Measurements from ENCODE around the gene PSMD6.

PSMD6 gene

GRCh38 chr3:64023187-64023860 lies at the start of gene PSMD6:
PSMD6 (minus strand) TSS chr3:64023494; CDS start chr3:64023419, 75 bp downstream.
- no peak for TF ChIP-seq ZNF274 (IDR thresholded peaks at IDR 0.05; ENCODE audit: low read depth, low read length)
- H3K4me3 ChIP-seq (ENCODE audit: low read length) = peak within 1 kb of the TSS; percentile 92

- no peak for TF ChIP-seq ZNF274 (IDR thresholded peaks at IDR 0.05; ENCODE audit: low read depth, low read length)
- H3K4me3 ChIP-seq (ENCODE audit: low read length) = no peak overlapping the region
Observed at GRCh38 chr3:64072126-64072525, 48.8 kb upstream of the PSMD6 start.

GRCh38 chr3:64070704-64071103 lies 47.4 kb upstream of the PSMD6 start:
- TF ChIP-seq ZNF274 (IDR thresholded peaks at IDR 0.05; ENCODE audit: low read depth, low read length) = no peak

GRCh38 chr3:64067506-64068346 lies 44.4 kb upstream of the PSMD6 start:
- no peak overlapping the region for H3K4me3 ChIP-seq (ENCODE audit: low read length)
- TF ChIP-seq ZNF274 (IDR thresholded peaks at IDR 0.05; ENCODE audit: low read depth, low read length) = no peak

More at GRCh38 chr3:64070704-64071103, 47.4 kb upstream of the PSMD6 start:
- H3K4me3 ChIP-seq (ENCODE audit: low read length) = no peak overlapping the region

DNA sequence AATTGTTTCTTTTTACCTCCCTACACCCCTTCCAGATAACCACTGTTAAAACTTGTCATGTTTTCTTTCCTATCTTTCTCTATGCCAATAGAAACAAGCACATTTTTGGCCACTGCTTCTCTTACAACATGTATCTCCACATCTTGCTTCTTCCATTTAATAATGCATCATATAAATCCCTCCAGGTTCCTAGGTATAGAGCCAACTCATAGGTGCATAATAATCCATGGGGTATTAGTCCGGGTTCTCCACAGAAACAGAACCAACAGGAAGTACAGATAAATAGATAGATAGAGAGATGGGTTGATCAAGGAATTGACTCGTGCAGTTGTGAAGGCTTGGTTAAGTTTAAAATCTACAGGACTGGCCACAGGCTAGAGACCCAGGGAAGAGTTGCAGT lies 41.5 kb upstream of the PSMD6 start:
- H3K4me3 ChIP-seq (ENCODE audit: low read length) = no peak overlapping the region
- no peak for TF ChIP-seq ZNF274 (IDR thresholded peaks at IDR 0.05; ENCODE audit: low read depth, low read length)

- H3K4me3 ChIP-seq (ENCODE audit: low read length) = no peak overlapping the region
- no peak for TF ChIP-seq ZNF274 (IDR thresholded peaks at IDR 0.05; ENCODE audit: low read depth, low read length)
Observed at GRCh38 chr3:64063983-64064438, 40.7 kb upstream of the PSMD6 start.

DNA sequence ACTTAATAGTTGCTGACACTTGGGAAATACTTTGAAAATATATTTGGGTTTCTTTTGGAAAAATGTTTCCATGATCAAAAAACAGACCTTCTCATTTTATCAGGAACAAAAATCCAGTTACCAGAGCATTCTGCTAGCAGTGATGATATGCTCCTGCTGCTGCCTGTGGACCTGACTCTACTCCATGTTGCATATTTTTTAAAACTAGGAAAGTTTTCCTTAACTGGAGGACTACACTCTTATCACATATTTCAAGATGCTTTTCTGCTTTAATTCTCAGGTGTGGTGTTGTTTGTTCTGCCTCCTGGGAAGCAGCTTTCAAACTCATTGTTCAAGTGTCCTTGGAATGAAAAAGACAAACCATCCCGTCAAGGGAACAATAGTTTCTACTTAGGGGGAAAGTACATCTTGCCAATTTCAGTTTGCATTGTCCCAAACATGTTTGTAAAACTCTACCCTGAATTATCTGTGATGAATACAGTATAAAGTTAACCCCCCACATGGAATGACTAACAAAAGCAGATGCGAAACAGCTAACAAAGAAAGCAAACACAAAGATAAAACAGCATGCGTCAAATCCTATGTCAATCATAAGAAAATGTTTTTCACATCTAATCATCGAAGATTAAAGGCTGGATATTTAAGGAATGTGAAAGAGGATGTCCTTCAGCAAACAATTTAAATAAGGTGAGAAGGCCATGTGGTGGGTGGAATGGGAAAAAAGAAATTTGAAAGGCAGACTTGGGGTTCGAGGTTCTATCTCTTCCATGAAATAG lies 40.1 kb upstream of the PSMD6 start:
- no peak overlapping the region for H3K4me3 ChIP-seq (ENCODE audit: low read length)
- TF ChIP-seq ZNF274 (IDR thresholded peaks at IDR 0.05; ENCODE audit: low read depth, low read length) = no peak

DNA sequence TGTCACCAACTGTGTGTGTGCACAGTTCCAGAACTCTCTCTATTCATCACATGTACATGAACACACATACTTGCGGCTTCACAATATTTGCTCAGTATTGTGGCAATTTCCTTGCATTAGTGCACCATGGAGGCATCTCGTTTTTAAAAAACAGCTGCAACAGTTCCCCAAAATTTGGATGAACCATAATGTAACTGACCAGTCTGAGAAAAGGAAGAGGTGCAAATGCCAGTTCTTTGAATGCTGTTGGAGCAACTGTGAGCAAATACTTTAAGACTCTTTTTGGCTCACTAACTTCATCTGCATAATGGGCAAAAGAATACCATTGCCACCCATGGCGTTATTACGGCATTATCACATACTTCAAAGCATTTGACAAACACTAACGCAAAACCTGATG lies 38.3 kb upstream of the PSMD6 start:
- no peak for TF ChIP-seq ZNF274 (IDR thresholded peaks at IDR 0.05; ENCODE audit: low read depth, low read length)

DNA sequence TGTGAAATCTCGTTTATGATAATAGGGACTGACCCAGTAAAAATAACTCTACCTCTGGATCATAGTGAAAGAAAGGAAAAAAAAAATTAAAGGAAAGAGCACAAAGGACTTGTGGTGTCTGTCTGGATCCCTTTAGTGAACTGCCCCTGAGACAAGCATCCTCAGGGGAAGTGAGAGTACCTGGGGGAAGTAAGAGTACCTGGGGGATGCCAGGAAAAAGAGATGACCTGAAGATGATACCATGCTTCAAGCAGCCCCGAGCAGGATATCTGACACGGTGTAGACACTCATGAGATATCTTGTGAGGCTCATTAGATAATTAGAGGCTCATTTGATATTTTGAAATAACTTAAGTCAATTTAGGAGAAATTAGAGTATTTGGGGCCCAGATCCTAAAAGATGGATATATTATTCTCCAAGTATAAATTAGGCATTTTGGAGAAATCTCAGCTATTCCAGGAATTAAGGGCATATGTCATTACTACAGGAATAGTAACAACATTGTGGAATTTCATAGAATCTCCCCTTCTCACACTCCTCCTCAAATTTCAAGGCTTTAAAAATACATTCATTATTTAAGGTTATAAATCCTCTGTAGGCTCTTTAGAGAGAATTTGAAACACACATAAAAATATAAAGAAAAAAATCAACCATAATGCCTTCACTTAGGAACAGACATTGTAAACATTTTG lies 36.3 kb upstream of the PSMD6 start:
- no peak overlapping the region for H3K4me3 ChIP-seq (ENCODE audit: low read length)
- TF ChIP-seq ZNF274 (IDR thresholded peaks at IDR 0.05; ENCODE audit: low read depth, low read length) = no peak

More for the DNA sequence above, 38.3 kb upstream of the PSMD6 start:
- no peak overlapping the region for H3K4me3 ChIP-seq (ENCODE audit: low read length)

GRCh38 chr3:64058566-64058965 lies 35.3 kb upstream of the PSMD6 start:
- TF ChIP-seq ZNF274 (IDR thresholded peaks at IDR 0.05; ENCODE audit: low read depth, low read length) = no peak
- H3K4me3 ChIP-seq (ENCODE audit: low read length) = no peak overlapping the region

DNA sequence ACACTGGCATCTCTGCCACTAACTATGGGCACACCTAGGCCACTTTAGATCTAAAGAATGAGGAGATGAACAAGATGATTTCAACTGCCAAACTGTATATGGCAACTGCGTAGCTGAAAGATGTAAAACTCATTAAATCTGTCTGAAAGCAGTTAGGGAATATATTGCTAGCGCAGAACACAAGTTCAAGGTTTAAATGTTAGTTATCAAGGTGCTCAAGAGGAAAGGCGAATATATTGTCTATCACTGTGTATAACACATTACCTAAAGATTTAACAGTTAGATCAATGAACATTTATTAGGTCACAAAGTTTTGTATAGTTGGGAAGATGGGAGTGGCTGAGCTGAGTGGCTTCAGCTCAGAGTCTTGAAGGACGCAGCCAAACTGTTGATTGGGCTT lies 33.9 kb upstream of the PSMD6 start:
- TF ChIP-seq ZNF274 (IDR thresholded peaks at IDR 0.05; ENCODE audit: low read depth, low read length) = no peak
- no peak overlapping the region for H3K4me3 ChIP-seq (ENCODE audit: low read length)

- no peak overlapping the region for H3K4me3 ChIP-seq (ENCODE audit: low read length)
- no peak for TF ChIP-seq ZNF274 (IDR thresholded peaks at IDR 0.05; ENCODE audit: low read depth, low read length)
Observed at GRCh38 chr3:64056606-64057180, 33.4 kb upstream of the PSMD6 start.

- TF ChIP-seq ZNF274 (IDR thresholded peaks at IDR 0.05; ENCODE audit: low read depth, low read length) = no peak
- H3K4me3 ChIP-seq (ENCODE audit: low read length) = no peak overlapping the region
Observed at GRCh38 chr3:64055076-64055475, 31.8 kb upstream of the PSMD6 start.
